H1 (cell line): ENCODE data around the gene TIMD4. TPM values are rescaled to one million over a fixed set of nuclear protein-coding genes. Genes with fewer than 3 reads are reported as not detected.
A peak's percentile ranks its signal among the peaks of the same experiment; 100 is the strongest.

Experiments
- CTCF ChIA-PET: fragments of 300-600 bp; sonication (Branson Sonifier 250); formaldehyde crosslinking; loops from one replicate; lab custom pipeline; 2021; ENCODE audit not compliant: partially characterized antibody; lab: Charles Lee
- POLR2A ChIA-PET: fragments of 300-600 bp; sonication (Branson Sonifier 250); formaldehyde crosslinking; loops from one replicate; lab custom pipeline; 2021; ENCODE audit warnings: inconsistent platforms; ENCODE audit not compliant: partially characterized antibody; lab: Charles Lee
- DNase-seq, 2 experiments: peaks; one replicate each; pipeline versions ENCODE4 v3.0.0 to v3.0.0-alpha.2; 2010 to 2022; ENCODE audit warnings: low spot score in 2 of 2, low read depth in 1 of 2, mixed read lengths in 1 of 2
- FAIRE-seq: peaks from 2 replicates; lab custom pipeline; 2011; peaks lifted over from hg19 to GRCh38; lab: Jason Lieb, UNC
- H2AFZ ChIP-seq: 2 replicates; pipeline ENCODE4 v1.8.1; 2012; ENCODE audit warnings: low read length, inconsistent platforms
- H2AK5ac ChIP-seq: 2 replicates; pipeline ENCODE4 v1.6.1; 2013; ENCODE audit warnings: low read depth, low read length
- H2BK120ac ChIP-seq: replicated peaks from 2 replicates; pipeline ENCODE3; 2013; ENCODE audit warnings: low read depth, low read length, inconsistent platforms
- H2BK12ac ChIP-seq: 2 replicates; pipeline ENCODE4 v1.6.1; 2013; ENCODE audit warnings: low read depth, low read length
- H2BK15ac ChIP-seq: 2 replicates; pipeline ENCODE4 v1.6.1; 2013; ENCODE audit warnings: low read length
- H2BK20ac ChIP-seq: 2 replicates; pipeline ENCODE4 v1.6.1; 2013; ENCODE audit warnings: low read length
- H2BK5ac ChIP-seq: 2 replicates; pipeline ENCODE4 v1.6.1; 2013; ENCODE audit warnings: low read depth, low read length
- H3K14ac ChIP-seq: 2 replicates; pipeline ENCODE4 v1.6.1; 2013; ENCODE audit warnings: inconsistent platforms; ENCODE audit not compliant: insufficient read length
- H3K18ac ChIP-seq: 2 replicates; pipeline ENCODE4 v1.6.1; 2013; ENCODE audit warnings: low read length; ENCODE audit errors: extremely low read depth
- H3K23ac ChIP-seq: 2 replicates; pipeline ENCODE4 v1.6.1; 2013; ENCODE audit warnings: inconsistent platforms; ENCODE audit not compliant: insufficient read length
- H3K23me2 ChIP-seq: 2 replicates; pipeline ENCODE4 v1.6.1; 2013; ENCODE audit warnings: low read depth, low read length
- H3K27ac ChIP-seq: 2 replicates; pipeline ENCODE4 v1.6.1; 2011; ENCODE audit warnings: low read depth, low read length, inconsistent platforms
- H3K27me3 ChIP-seq, 4 experiments: replicated peaks in 1 of 4; 1 replicate in 1 of 4; 2 replicates in 3 of 4; pipeline versions ENCODE4 v1.6.1 to v1.8.1; 2011 to 2013; ENCODE audit warnings: low read length in 3 of 4, mild to moderate bottlenecking in 3 of 4, inconsistent platforms in 2 of 4, mixed read lengths in 2 of 4, moderate library complexity in 1 of 4; ENCODE audit not compliant: control insufficient read depth in 3 of 4, insufficient read depth in 3 of 4; ENCODE audit errors: extremely low read depth in 1 of 4
- H3K36me3 ChIP-seq, 4 experiments: 2 replicates each; pipeline versions ENCODE4 v1.6.1 to v1.8.1; 2011 to 2013; ENCODE audit warnings: mild to moderate bottlenecking in 4 of 4, low read length in 3 of 4, moderate library complexity in 2 of 4, control low read depth in 1 of 4, inconsistent platforms in 1 of 4; ENCODE audit not compliant: insufficient read depth in 4 of 4, control insufficient read depth in 2 of 4
- H3K4ac ChIP-seq: replicated peaks from 2 replicates; pipeline ENCODE3; 2013; ENCODE audit warnings: low read length, low read depth, mixed read lengths, inconsistent platforms; ENCODE audit not compliant: insufficient read length
- H3K4me1 ChIP-seq, 4 experiments: replicated peaks in 1 of 4; 1 replicate in 1 of 4; 2 replicates in 3 of 4; pipeline versions ENCODE4 v1.6.1 to v1.8.1; 2011 to 2013; ENCODE audit warnings: low read length in 3 of 4, inconsistent platforms in 2 of 4, mixed read lengths in 1 of 4; ENCODE audit not compliant: insufficient read depth in 4 of 4, control insufficient read depth in 3 of 4
- H3K4me2 ChIP-seq, 2 experiments: 2 replicates each; pipeline versions ENCODE4 v1.6.1 to v1.8.1; 2011 to 2013; ENCODE audit warnings: low read depth in 2 of 2, low read length in 2 of 2, control low read depth in 1 of 2, inconsistent platforms in 1 of 2, mild to moderate bottlenecking in 1 of 2; ENCODE audit not compliant: insufficient read depth in 1 of 2
- H3K4me3 ChIP-seq, 4 experiments: fragments of 200-600, 300-600 bp in 1 of 4; sonication (generic), shearing (Covaris generic), sonication (Bioruptor Twin) in 1 of 4; 2 replicates each; pipeline versions ENCODE4 v1.5.1 to v1.8.1; 2011 to 2016; ENCODE audit warnings: low read length in 4 of 4, low read depth in 3 of 4, control low read depth in 2 of 4, inconsistent platforms in 2 of 4, mild to moderate bottlenecking in 2 of 4, mixed read lengths in 1 of 4, moderate library complexity in 1 of 4; ENCODE audit not compliant: insufficient read depth in 2 of 4; ENCODE audit errors: extremely low read depth in 1 of 4
- H3K56ac ChIP-seq: replicated peaks from 2 replicates; pipeline ENCODE3; 2013; ENCODE audit warnings: low read depth, mild to moderate bottlenecking, mixed read lengths, low read length, inconsistent platforms; ENCODE audit not compliant: insufficient read length
- H3K79me1 ChIP-seq: 2 replicates; pipeline ENCODE4 v1.6.1; 2013; ENCODE audit warnings: low read depth, low read length, control low read depth
- H3K79me2 ChIP-seq, 2 experiments: 2 replicates each; pipeline versions ENCODE4 v1.6.1 to v1.8.1; 2012 to 2013; ENCODE audit warnings: low read length in 2 of 2, mild to moderate bottlenecking in 2 of 2, inconsistent platforms in 1 of 2; ENCODE audit not compliant: insufficient read depth in 2 of 2, control insufficient read depth in 1 of 2
- H3K9ac ChIP-seq, 4 experiments: replicated peaks in 1 of 4; 1 replicate in 1 of 4; 2 replicates in 3 of 4; pipeline versions ENCODE4 v1.6.1 to v1.8.1; 2011 to 2013; ENCODE audit warnings: low read depth in 3 of 4, low read length in 3 of 4, control low read depth in 2 of 4, mild to moderate bottlenecking in 2 of 4, moderate library complexity in 2 of 4, inconsistent platforms in 1 of 4; ENCODE audit errors: extremely low read depth in 1 of 4
- H3K9me3 ChIP-seq, 2 experiments: 2 replicates each; pipeline versions ENCODE4 v1.6.1 to v1.8.1; 2012 to 2013; ENCODE audit warnings: mild to moderate bottlenecking in 2 of 2, moderate library complexity in 2 of 2, control low read depth in 1 of 2, inconsistent platforms in 1 of 2, low read depth in 1 of 2, low read length in 1 of 2, mixed read lengths in 1 of 2; ENCODE audit not compliant: insufficient read depth in 2 of 2
- H4K20me1 ChIP-seq, 2 experiments: replicated peaks in 1 of 2; 2 replicates each; pipeline versions ENCODE3 to v1.8.1; 2011 to 2013; ENCODE audit warnings: inconsistent platforms in 2 of 2, low read length in 2 of 2, mild to moderate bottlenecking in 1 of 2; ENCODE audit not compliant: insufficient read depth in 2 of 2, control insufficient read depth in 1 of 2
- H4K5ac ChIP-seq: 2 replicates; pipeline ENCODE4 v1.6.1; 2013; ENCODE audit warnings: low read length, low read depth, mixed read lengths, inconsistent platforms; ENCODE audit not compliant: insufficient read length
- H4K8ac ChIP-seq: 2 replicates; pipeline ENCODE4 v1.8.0; 2013; ENCODE audit warnings: mild to moderate bottlenecking, moderate library complexity, low read length, inconsistent platforms; ENCODE audit not compliant: insufficient read depth; ENCODE audit errors: extremely low read depth
- H4K91ac ChIP-seq: replicated peaks from 2 replicates; pipeline ENCODE3; 2013; ENCODE audit warnings: low read length, mixed read lengths, inconsistent platforms; ENCODE audit not compliant: insufficient read length
- ASH2L ChIP-seq: fragments of 200-600, 300-600 bp; sonication (generic); IDR thresholded peaks from one replicate; pipeline ENCODE4 v1.7.1; 2017; ENCODE audit warnings: low read length
- CBX8 ChIP-seq: fragments of 300-800, 300-1000 bp; sonication (generic); IDR thresholded peaks from 2 replicates; pipeline ENCODE4 v1.7.1; 2016; ENCODE audit warnings: low read depth, low read length, borderline replicate concordance
- CTCF ChIP-seq, 3 experiments: IDR thresholded peaks; 1 replicate in 2 of 3; 2 replicates in 1 of 3; pipeline versions ENCODE4 v1.5.1 to v1.6.1; 2011; ENCODE audit warnings: low read length in 3 of 3, mild to moderate bottlenecking in 3 of 3, inconsistent platforms in 2 of 3, low read depth in 1 of 3, moderate library complexity in 1 of 3; ENCODE audit not compliant: insufficient read depth in 1 of 3; ENCODE audit errors: control extremely low read depth in 1 of 3
- EZH2 ChIP-seq: fragments of 200-600 bp; sonication (generic); IDR thresholded peaks from 2 replicates; pipeline ENCODE4 v1.7.1; 2012; ENCODE audit warnings: low read depth, mild to moderate bottlenecking, moderate library complexity, low read length, inconsistent platforms; ENCODE audit not compliant: severe bottlenecking
- FOSL1 ChIP-seq: IDR thresholded peaks from 2 replicates; pipeline ENCODE4 v1.6.1; 2011; ENCODE audit warnings: mild to moderate bottlenecking, low read depth, low read length, moderate library complexity; ENCODE audit not compliant: insufficient read depth
- KDM1A ChIP-seq: fragments of 200-600, 300-600 bp; sonication (generic); IDR thresholded peaks from 2 replicates; pipeline ENCODE4 v1.7.1; 2016; ENCODE audit warnings: mild to moderate bottlenecking, low read length, borderline replicate concordance
- KDM5A ChIP-seq: fragments of 200-600 bp; IDR thresholded peaks from 2 replicates; pipeline ENCODE4 v1.7.1; 2012; ENCODE audit warnings: mild to moderate bottlenecking, low read length, inconsistent platforms, mixed read lengths
- NRF1 ChIP-seq: IDR thresholded peaks from 2 replicates; pipeline ENCODE4 v1.6.1; 2011; ENCODE audit warnings: mild to moderate bottlenecking, low read depth, low read length, improper control_type of control experiment
- RFX5 ChIP-seq: IDR thresholded peaks from 2 replicates; pipeline ENCODE4 v1.6.1; 2011; ENCODE audit warnings: low read depth, low read length, improper control_type of control experiment, borderline replicate concordance
- SAP30 ChIP-seq: fragments of 300-600 bp; sonication (generic); IDR thresholded peaks from 2 replicates; pipeline ENCODE4 v1.7.1; 2012; ENCODE audit warnings: low read length, moderate library complexity, mild to moderate bottlenecking, inconsistent platforms; ENCODE audit not compliant: insufficient read depth, insufficient replicate concordance
- WGBS, 2 experiments: shearing (Covaris generic) in 1 of 2; methylation state at CpG; one replicate each; pipeline versions ENCODE4 v1.1.6 to v1.1.7; 2013 to 2015; ENCODE audit warnings: low lambda C conversion rate in 2 of 2, mixed read lengths in 2 of 2, inconsistent platforms in 1 of 2, low coverage in 1 of 2, missing lambda C conversion rate in 1 of 2; ENCODE audit not compliant: insufficient replicate concordance in 2 of 2, insufficient coverage in 1 of 2, insufficient read length in 1 of 2; ENCODE audit errors: extremely low coverage in 1 of 2, missing lambda C conversion rate in 1 of 2; 5-methylcytosine and 5-hydroxymethylcytosine counted together
- polyA plus RNA-seq, 7 experiments: library from polyadenylated mRNA; depleted of rRNA in 3 of 7; stranded (reverse) in 5 of 7; unstranded in 2 of 7; fragments of >200 nt in 5 of 7; fragments of 200-250 nt in 2 of 7; gene quantifications; 1 replicate in 5 of 7; 2 replicates in 1 of 7; 4 replicates in 1 of 7; pipeline versions ENCODE4 v1.2.1 to v1.2.3, GENCODE V29; 2011 to 2013; ENCODE audit warnings: missing spikeins in 2 of 7, mixed read lengths in 2 of 7
- total RNA-seq: library from RNA; stranded (reverse); fragmentation: NEBNext Ultra II Directional; extraction: Animal tissue kit (Norgen Biotek cat#: 25700); gene quantifications from 2 replicates; pipeline ENCODE4 v1.2.1, GENCODE V29; 2021

Gene TIMD4
- total and polyA plus RNA-seq, 2 of the 8 experiments (the other 6 are each of a cell fraction or from before 2014, with no cell fraction given): not detected

GRCh38 chr5:156918311-156918845 lies 44.6 kb downstream of the TIMD4 start:
- DNase-seq (no peak), FAIRE-seq (no peak)
- Histone ChIP-seq H4K91ac (no peak overlapping the region), H3K79me2 (no peaks in the 10 kb centered on the region), H2BK5ac (no peak overlapping the region; the same call in 1 of the 2 replicates), H4K5ac (no peak overlapping the region), H3K27me3 (peaks cover 0 to 13% (median 3%) of the 10 kb centered on the region in 4 experiments; a peak in 4 of 7 replicates), H3K14ac (no peak overlapping the region), H3K18ac (no peak overlapping the region), H2AFZ (no peak overlapping the region), H4K20me1 (no peaks in the 10 kb centered on the region), H3K79me1 (no peaks in the 10 kb centered on the region), H4K8ac (no peak overlapping the region), H3K4me2 (no peak overlapping the region), H2BK120ac (no peak overlapping the region), H3K9me3 (no peaks in the 10 kb centered on the region), H3K56ac (no peak overlapping the region), H3K23me2 (peaks cover 2% of the 10 kb centered on the region; the same call in 1 of the 2 replicates), H2BK20ac (peak overlapping the region; percentile 40; the same call in 1 of the 2 replicates), H3K4me1 (peaks cover 7 to 19% (median 16%) of the 10 kb centered on the region in 4 experiments; a peak in 6 of 7 replicates), H2AK5ac (no peak overlapping the region), H2BK12ac (peak overlapping the region; percentile 56; the same call in 1 of the 2 replicates), H3K27ac (no peak overlapping the region), H3K4ac (no peak overlapping the region), H3K36me3 (no peaks in the 10 kb centered on the region), H3K23ac (no peak overlapping the region), H3K4me3 (no peak overlapping the region), H3K9ac (no peak overlapping the region), H2BK15ac (no peak overlapping the region)
- CTCF ChIA-PET: interaction anchor here (1.0 kb wide), 1 partner anchor 28 kb away, joined by 3 read pairs; no protein-coding TSS in a partner anchor
- WGBS, 2 experiments: 95% methylated on average over 8 of the region's 8 CpGs; no CpG with 5 or more reads in 1 of the 2 experiments
- POLR2A ChIA-PET: no interaction called here
- TF ChIP-seq NRF1: no peak
- TF ChIP-seq FOSL1: no peak
- TF ChIP-seq CTCF (IDR thresholded peaks at IDR 0.05; ENCODE audit: control extremely low read depth in 1 of 3, insufficient read depth in 1 of 3, low read depth in 1 of 3, low read length in 3 of 3): no peak
- TF ChIP-seq RFX5: no peak
- no peak for TF ChIP-seq SAP30
- TF ChIP-seq KDM5A: no peak
- TF ChIP-seq ASH2L: no peak
- TF ChIP-seq KDM1A: no peak
- no peak for TF ChIP-seq CBX8
- TF ChIP-seq EZH2: no peak
